NCI-H1048 (cell line): ENCODE results near the gene PLA2G4E.

Experiments
- DNase-seq: peaks from one replicate; lab custom pipeline; 2025; lab: John Stamatoyannopoulos, UW

PLA2G4E gene

GRCh38 chr15:41936155-41936554 lies 84.7 kb downstream of the PLA2G4E start:
- no peak for DNase-seq

DNA sequence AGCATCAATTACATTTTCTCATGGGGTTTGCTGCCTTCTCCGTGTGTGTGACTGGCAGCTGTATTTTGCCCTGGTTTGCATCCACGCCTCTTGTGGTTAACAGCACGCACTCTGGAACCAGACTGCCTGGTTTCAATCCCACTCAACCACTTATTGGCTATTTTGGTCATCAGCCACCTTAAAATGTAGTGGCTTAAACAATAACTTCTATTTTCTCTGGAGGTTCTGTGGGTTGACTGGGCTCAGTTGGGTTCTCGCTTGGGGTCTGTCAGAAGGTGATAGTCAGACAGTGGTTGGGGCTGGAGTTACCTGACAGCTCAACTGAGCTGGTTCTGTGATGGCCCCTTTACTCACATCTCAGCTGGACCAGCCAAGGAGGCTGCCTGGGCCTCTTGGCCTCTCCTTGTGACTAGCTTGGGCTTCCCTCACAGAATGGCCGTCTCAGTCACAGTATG lies 85.2 kb downstream of the PLA2G4E start:
- no peak for DNase-seq

DNA sequence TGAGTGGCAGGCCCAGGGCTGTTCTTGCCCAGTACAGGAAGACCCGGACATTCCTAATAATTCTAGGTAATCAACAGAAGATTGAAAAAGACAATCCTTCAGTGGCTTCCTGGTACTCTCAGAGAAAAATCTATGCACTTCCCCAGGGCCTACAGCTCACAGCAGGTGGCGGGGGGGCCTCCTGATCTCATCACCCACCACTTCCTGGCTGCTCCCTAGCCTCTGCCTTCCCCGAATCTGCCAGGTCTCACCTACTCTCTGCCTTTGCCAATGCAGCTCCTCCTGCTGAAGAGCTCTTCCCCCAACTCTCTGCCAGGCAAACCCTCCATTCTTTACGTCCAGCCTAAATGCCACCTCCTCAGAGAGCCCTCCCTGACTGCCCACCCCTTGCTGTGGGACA lies 86.0 kb downstream of the PLA2G4E start:
- no peak for DNase-seq

- no peak for DNase-seq
Measured at GRCh38 chr15:41933771-41934170, 87.1 kb downstream of the PLA2G4E start.

DNA sequence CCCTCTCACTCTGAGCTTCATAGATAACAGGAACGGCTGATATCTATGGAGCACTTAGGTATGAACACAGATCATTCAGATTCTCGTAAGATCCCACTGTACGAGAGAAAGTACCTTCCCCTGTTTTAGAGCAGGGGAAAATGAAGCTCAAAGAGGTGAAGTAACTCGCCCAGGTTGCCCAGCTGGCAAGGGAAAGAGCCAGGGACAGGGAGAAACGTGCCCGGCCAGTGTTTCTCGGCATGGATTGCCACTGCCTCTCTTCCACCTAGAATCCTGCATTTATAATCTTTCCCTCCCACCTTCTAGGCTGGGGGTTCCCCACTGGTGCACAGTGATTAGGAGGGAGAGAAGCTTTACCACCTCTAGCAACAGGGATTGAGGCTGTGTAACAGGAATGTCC lies 87.5 kb downstream of the PLA2G4E start:
- no peak for DNase-seq

GRCh38 chr15:41932511-41933289 lies 88.1 kb downstream of the PLA2G4E start:
- DNase-seq = no peak

DNA sequence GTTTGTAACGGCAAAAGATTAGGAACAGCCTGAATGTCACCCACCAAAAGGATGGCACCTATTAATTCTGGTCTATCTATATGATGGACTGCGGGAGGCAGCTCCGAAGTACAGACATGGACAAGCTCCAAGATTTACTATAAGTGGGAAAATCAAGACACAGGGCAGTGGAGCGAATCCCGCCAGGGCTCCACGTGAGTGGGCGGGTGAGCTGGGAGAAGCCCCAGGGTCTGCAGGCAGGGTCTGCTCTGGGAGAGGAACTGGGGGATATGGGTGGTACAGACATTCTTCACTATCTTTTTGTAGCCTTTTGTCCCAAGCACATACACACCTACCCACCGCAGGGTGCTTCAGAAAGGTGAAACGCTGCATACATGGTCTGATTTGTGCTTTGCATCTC lies 88.7 kb downstream of the PLA2G4E start:
- no peak for DNase-seq
